AG09319 (cell line): ENCODE results near the gene LRCH1.

ENCODE experiments used
- DNase-seq: peaks from one replicate; pipeline ENCODE4 v3.0.0-alpha.2; 2010; ENCODE audit warnings: low read depth; ENCODE audit errors: extremely low read depth
- CTCF ChIP-seq: IDR thresholded peaks from 2 replicates; pipeline ENCODE4 v1.5.1; 2011; ENCODE audit warnings: low read depth, mild to moderate bottlenecking, inconsistent platforms, low read length, moderate library complexity

LRCH1 gene

GRCh38 chr13:46630431-46631178 is 77.6 kb downstream of the LRCH1 start:
- TF ChIP-seq CTCF, result no peak
- DNase-seq, result no peak

GRCh38 chr13:46631179-46631542 is 78.2 kb downstream of the LRCH1 start:
- TF ChIP-seq CTCF, result no peak
- DNase-seq, result no peak

GRCh38 chr13:46632176-46632575 is 79.2 kb downstream of the LRCH1 start:
- no peak for DNase-seq
- TF ChIP-seq CTCF, result no peak

GRCh38 chr13:46633416-46633815 is 80.4 kb downstream of the LRCH1 start:
- no peak for TF ChIP-seq CTCF
- no peak for DNase-seq

- DNase-seq, result no peak
- TF ChIP-seq CTCF, result no peak
Observed at GRCh38 chr13:46636451-46636850, 83.5 kb downstream of the LRCH1 start.

- no peak for TF ChIP-seq CTCF
- no peak for DNase-seq
Observed at GRCh38 chr13:46637213-46637612, 84.2 kb downstream of the LRCH1 start.

DNA sequence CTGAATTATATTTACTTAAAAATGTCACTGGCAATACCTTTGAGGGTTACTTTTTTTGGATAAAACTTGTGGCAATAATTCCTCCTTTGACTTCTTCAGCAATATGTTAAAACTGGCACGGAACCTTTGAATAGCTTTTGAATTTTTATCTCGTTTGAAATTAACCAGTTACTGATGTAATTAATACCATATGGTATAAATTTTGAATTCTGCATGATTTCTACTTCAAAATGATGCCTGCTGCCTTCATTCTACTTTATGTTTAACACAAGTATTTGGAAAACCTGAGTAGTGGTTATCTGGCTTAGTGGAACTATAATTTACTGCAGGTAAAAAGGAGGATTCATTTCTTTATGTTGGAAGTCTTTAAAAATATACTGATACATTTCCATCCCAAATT is 85.3 kb downstream of the LRCH1 start:
- no peak for TF ChIP-seq CTCF
- DNase-seq, result no peak
